GM18870 (cell line): ENCODE data around the gene GNMT.

Experiments used
- ATAC-seq: cut with Tn5 transposase; IDR thresholded peaks from one replicate; pipeline ENCODE4 v1.9.1; 2021; ENCODE audit warnings: moderate library complexity; ENCODE audit not compliant: unreplicated experiment

Gene GNMT

DNA sequence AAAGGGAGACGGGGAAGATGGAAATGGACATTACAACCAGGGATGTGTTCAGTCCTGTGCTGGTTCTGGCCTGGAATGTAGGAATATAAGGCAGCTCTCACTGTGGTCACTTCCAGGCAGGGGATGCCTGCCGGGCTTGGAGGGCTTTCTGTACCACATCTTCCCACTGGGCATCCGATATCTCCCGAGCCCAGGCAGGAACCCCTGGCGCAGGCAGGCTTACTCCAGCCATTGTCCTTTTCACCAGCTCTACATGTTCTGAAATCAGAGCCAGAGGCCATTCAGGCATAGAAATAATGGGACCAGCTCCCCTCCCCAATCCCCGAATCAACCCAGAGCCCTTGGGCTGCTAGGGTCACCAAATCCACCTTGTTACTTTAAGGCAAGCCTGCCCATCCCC lies 51.8 kb downstream of the GNMT start:
- no peak for ATAC-seq

DNA sequence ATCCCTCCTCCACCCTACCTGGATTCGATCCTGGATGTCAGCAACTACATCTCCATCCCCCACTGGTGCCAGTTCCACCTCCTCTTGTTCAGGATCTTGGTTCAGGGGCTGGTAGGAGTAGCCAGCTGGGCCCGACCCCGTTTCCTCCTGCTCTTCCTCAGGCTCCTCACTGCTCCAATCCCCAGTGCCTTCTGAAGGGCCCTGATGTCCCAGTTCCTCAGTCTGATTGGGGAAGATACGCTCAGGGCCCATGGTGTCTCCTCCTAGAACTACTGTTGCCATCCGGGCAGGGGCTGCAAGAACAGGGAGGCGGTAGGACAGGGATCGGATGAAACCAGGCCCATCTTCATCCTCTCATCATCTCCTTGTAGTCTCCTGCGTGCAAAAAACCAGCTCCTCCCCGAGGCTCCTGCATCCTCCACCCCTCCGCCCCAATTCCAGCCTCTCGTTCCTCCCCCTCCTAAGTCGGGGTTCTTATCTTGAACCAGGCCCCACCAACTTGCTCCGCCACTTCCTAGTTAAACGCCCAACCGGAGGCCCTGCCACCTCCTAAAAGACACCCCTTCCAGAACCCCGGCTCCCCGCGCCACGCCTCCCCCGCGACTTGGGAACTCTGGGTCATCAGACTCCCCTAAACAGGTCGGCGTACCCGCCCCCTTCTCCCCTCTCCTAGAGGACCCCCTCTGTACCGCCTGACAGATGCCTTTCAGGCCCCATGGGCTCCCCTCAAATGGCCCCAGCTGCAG lies 52.7 kb downstream of the GNMT start:
- no peak for ATAC-seq
